ENCODE data around the gene TNKS1BP1.
"Not testable (repeated sequence)": the region's sequence is repeated elsewhere in the genome, so short reads cannot be mapped to it uniquely, and the experiment has no call there.

Gene TNKS1BP1

GRCh38 chr11:57368106-57368844 lies 43.5 kb upstream of the TNKS1BP1 start:
- no peak overlapping the region for H3K27ac Mint-ChIP-seq
- H3K27me3 Mint-ChIP-seq (ENCODE audit: low read depth): no peaks in the 10 kb centered on the region
- no peaks in the 10 kb centered on the region for H3K36me3 Mint-ChIP-seq (ENCODE audit: low read depth)
- no peaks in the 10 kb centered on the region for H3K4me1 Mint-ChIP-seq
- H3K9me3 Mint-ChIP-seq: no peaks in the 10 kb centered on the region
- no peak overlapping the region for H3K4me3 Mint-ChIP-seq
- TF ChIP-seq CTCF (IDR thresholded peaks at IDR 0.05; ENCODE audit: unreplicated experiment in 3 of 3): no peak

GRCh38 chr11:57364851-57365660 lies 40.3 kb upstream of the TNKS1BP1 start:
- peaks cover 1% of the 10 kb centered on the region for H3K4me1 Mint-ChIP-seq
- H3K9me3 Mint-ChIP-seq: no peaks in the 10 kb centered on the region
- no peak overlapping the region for H3K4me3 Mint-ChIP-seq
- TF ChIP-seq CTCF (IDR thresholded peaks at IDR 0.05; ENCODE audit: unreplicated experiment in 3 of 3): no peak
- no peaks in the 10 kb centered on the region for H3K27me3 Mint-ChIP-seq (ENCODE audit: low read depth)
- no peak overlapping the region for H3K27ac Mint-ChIP-seq
- no peaks in the 10 kb centered on the region for H3K36me3 Mint-ChIP-seq (ENCODE audit: low read depth)

GRCh38 chr11:57363131-57364080 lies 38.7 kb upstream of the TNKS1BP1 start:
- no peak overlapping the region for H3K4me3 Mint-ChIP-seq
- H3K27me3 Mint-ChIP-seq (ENCODE audit: low read depth): peaks cover 7% of the 10 kb centered on the region
- no peak for TF ChIP-seq CTCF (IDR thresholded peaks at IDR 0.05; ENCODE audit: unreplicated experiment in 3 of 3)
- peaks cover 14% of the 10 kb centered on the region for H3K4me1 Mint-ChIP-seq
- H3K9me3 Mint-ChIP-seq: no peaks in the 10 kb centered on the region
- H3K27ac Mint-ChIP-seq: no peak overlapping the region
- no peaks in the 10 kb centered on the region for H3K36me3 Mint-ChIP-seq (ENCODE audit: low read depth)

GRCh38 chr11:57361926-57362325 lies 37.2 kb upstream of the TNKS1BP1 start:
- H3K4me3 Mint-ChIP-seq: no peak overlapping the region
- H3K36me3 Mint-ChIP-seq (ENCODE audit: low read depth): no peaks in the 10 kb centered on the region
- no peaks in the 10 kb centered on the region for H3K9me3 Mint-ChIP-seq
- H3K27me3 Mint-ChIP-seq (ENCODE audit: low read depth): peaks cover 7% of the 10 kb centered on the region
- no peak for TF ChIP-seq CTCF (IDR thresholded peaks at IDR 0.05; ENCODE audit: unreplicated experiment in 3 of 3)
- peaks cover 23% of the 10 kb centered on the region for H3K4me1 Mint-ChIP-seq
- H3K27ac Mint-ChIP-seq: no peak overlapping the region

- peaks cover 23% of the 10 kb centered on the region for H3K4me1 Mint-ChIP-seq
- not testable (repeated sequence) for H3K27ac Mint-ChIP-seq; H3K36me3 Mint-ChIP-seq (ENCODE audit: low read depth); H3K4me3 Mint-ChIP-seq; H3K9me3 Mint-ChIP-seq; H3K27me3 Mint-ChIP-seq (ENCODE audit: low read depth)
Observed at GRCh38 chr11:57361420-57361819, 36.7 kb upstream of the TNKS1BP1 start.

- Mint-ChIP-seq H3K27me3 (ENCODE audit: low read depth) (peaks cover 10% of the 10 kb centered on the region), H3K9me3 (no peaks in the 10 kb centered on the region), H3K36me3 (ENCODE audit: low read depth) (no peaks in the 10 kb centered on the region), H3K27ac (no peak overlapping the region), H3K4me3 (no peak overlapping the region), H3K4me1 (peaks cover 23% of the 10 kb centered on the region)
- TF ChIP-seq CTCF (IDR thresholded peaks at IDR 0.05; ENCODE audit: unreplicated experiment in 3 of 3): no peak
Observed at GRCh38 chr11:57360991-57361390, 36.2 kb upstream of the TNKS1BP1 start.

All from nephron (organoid).